DOHH2 (cell line): Measurements from ENCODE around the gene FTO.

Experiments used
- H3F3A ChIP-seq: fragments of 200-600 bp; sonication (generic), shearing (Covaris generic); 2 replicates; pipeline ENCODE4 v1.6.0; 2016; ENCODE audit warnings: antibody characterized with exemption, mild to moderate bottlenecking; ENCODE audit not compliant: control insufficient read depth, insufficient read depth
- H3K27ac ChIP-seq: fragments of 200-600 bp; sonication (generic); 2 replicates; pipeline ENCODE4 v1.5.1; 2014; ENCODE audit warnings: low read depth, mild to moderate bottlenecking, low read length, moderate library complexity
- H3K27me3 ChIP-seq: fragments of 200-600 bp; sonication (generic); 2 replicates; pipeline ENCODE4 v1.6.1; 2014; ENCODE audit warnings: mild to moderate bottlenecking, low read length, mixed read lengths; ENCODE audit not compliant: control insufficient read depth
- H3K36me3 ChIP-seq: fragments of 200-600 bp; sonication (generic); 2 replicates; pipeline ENCODE4 v1.6.1; 2014; ENCODE audit warnings: mild to moderate bottlenecking, low read length, moderate library complexity, mixed read lengths; ENCODE audit not compliant: control insufficient read depth
- H3K4me1 ChIP-seq: fragments of 200-600 bp; sonication (generic); 2 replicates; pipeline ENCODE4 v1.6.1; 2014; ENCODE audit warnings: mild to moderate bottlenecking, low read length, mixed read lengths; ENCODE audit not compliant: control insufficient read depth
- H3K4me2 ChIP-seq: fragments of 200-600 bp; sonication (generic); 2 replicates; pipeline ENCODE4 v1.6.0; 2014; ENCODE audit warnings: mild to moderate bottlenecking, low read length, moderate library complexity
- H3K4me3 ChIP-seq: fragments of 200-600 bp; sonication (generic); 2 replicates; pipeline ENCODE4 v1.5.1; 2014; ENCODE audit warnings: mild to moderate bottlenecking, low read length, mixed read lengths
- H3K79me2 ChIP-seq: fragments of 200-600 bp; sonication (generic); 2 replicates; pipeline ENCODE4 v1.6.1; 2014; ENCODE audit warnings: mild to moderate bottlenecking, low read length, mixed read lengths; ENCODE audit not compliant: control insufficient read depth
- H3K9me2 ChIP-seq: fragments of 200-600 bp; sonication (generic); replicated peaks from 2 replicates; pipeline ENCODE4 v1.6.1; 2014; ENCODE audit warnings: mild to moderate bottlenecking, low read length, mixed read lengths; ENCODE audit not compliant: control insufficient read depth
- H3K9me3 ChIP-seq: fragments of 200-600 bp; sonication (generic); 2 replicates; pipeline ENCODE4 v1.6.1; 2014; ENCODE audit warnings: antibody characterized with exemption, low read length, mixed read lengths; ENCODE audit not compliant: control insufficient read depth, insufficient read depth
- H4K20me1 ChIP-seq: fragments of 200-600 bp; sonication (generic); 2 replicates; pipeline ENCODE4 v1.6.0; 2014; ENCODE audit warnings: low read depth, mild to moderate bottlenecking, antibody characterized with exemption, low read length, moderate library complexity; ENCODE audit not compliant: control insufficient read depth, insufficient read depth
- EZH2phosphoT487 ChIP-seq: fragments of 200-600 bp; sonication (generic); IDR thresholded peaks from 2 replicates; pipeline ENCODE4 v1.6.1; 2017; ENCODE audit warnings: borderline replicate concordance, mild to moderate bottlenecking, antibody characterized with exemption, low read length, moderate library complexity, mixed read lengths
- TF ChIP-seq, protein P1 (sequence below): fragments of 200-600 bp; sonication (generic); IDR thresholded peaks from one replicate; pipeline ENCODE4 v1.5.1; 2014; ENCODE audit warnings: antibody characterized with exemption, mild to moderate bottlenecking, low read depth, low read length; ENCODE audit not compliant: poor library complexity, severe bottlenecking

The FTO gene

GRCh38 chr16:53837426-53837825 is 133.5 kb downstream of the FTO start:
- H3F3A ChIP-seq: peaks cover 3% of the 10 kb centered on the region; the same call in 1 of the 2 replicates
- H3K9me3 ChIP-seq: no peaks in the 10 kb centered on the region
- no peaks in the 10 kb centered on the region for H4K20me1 ChIP-seq
- no peak overlapping the region for H3K4me2 ChIP-seq
- H3K36me3 ChIP-seq: no peaks in the 10 kb centered on the region
- no peak overlapping the region for H3K4me3 ChIP-seq
- no peaks in the 10 kb centered on the region for H3K9me2 ChIP-seq
- H3K4me1 ChIP-seq: peaks cover 35% of the 10 kb centered on the region
- H3K27me3 ChIP-seq: no peaks in the 10 kb centered on the region
- TF ChIP-seq, protein P1, sequence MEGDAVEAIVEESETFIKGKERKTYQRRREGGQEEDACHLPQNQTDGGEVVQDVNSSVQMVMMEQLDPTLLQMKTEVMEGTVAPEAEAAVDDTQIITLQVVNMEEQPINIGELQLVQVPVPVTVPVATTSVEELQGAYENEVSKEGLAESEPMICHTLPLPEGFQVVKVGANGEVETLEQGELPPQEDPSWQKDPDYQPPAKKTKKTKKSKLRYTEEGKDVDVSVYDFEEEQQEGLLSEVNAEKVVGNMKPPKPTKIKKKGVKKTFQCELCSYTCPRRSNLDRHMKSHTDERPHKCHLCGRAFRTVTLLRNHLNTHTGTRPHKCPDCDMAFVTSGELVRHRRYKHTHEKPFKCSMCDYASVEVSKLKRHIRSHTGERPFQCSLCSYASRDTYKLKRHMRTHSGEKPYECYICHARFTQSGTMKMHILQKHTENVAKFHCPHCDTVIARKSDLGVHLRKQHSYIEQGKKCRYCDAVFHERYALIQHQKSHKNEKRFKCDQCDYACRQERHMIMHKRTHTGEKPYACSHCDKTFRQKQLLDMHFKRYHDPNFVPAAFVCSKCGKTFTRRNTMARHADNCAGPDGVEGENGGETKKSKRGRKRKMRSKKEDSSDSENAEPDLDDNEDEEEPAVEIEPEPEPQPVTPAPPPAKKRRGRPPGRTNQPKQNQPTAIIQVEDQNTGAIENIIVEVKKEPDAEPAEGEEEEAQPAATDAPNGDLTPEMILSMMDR: no peak
- no peak for TF ChIP-seq EZH2phosphoT487
- H3K79me2 ChIP-seq: no peaks in the 10 kb centered on the region
- no peak overlapping the region for H3K27ac ChIP-seq

DNA sequence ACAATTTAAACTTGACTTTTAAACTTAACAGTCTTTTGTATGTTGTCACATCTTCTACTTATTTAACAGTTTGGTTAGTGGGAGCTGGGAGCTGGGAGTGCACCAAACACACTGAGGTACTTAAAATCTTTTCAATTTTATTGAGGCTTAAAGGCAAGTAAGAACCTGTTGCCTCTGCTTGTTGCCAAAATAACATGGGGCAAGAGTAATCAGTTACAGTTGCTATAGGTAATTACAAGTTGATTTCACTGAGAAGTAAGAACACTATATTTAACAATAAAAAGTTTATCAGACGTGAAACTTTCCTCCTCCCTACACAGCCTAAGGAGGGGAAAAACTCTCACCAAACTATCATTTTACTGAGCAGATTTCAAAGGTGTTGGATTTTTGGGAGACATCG is 135.2 kb downstream of the FTO start:
- Histone ChIP-seq H3K79me2 (no peaks in the 10 kb centered on the region), H3K36me3 (no peaks in the 10 kb centered on the region), H3F3A (peaks cover 3% of the 10 kb centered on the region; the same call in 1 of the 2 replicates), H3K27me3 (no peaks in the 10 kb centered on the region), H3K9me2 (no peaks in the 10 kb centered on the region), H3K9me3 (no peaks in the 10 kb centered on the region), H3K4me1 (peaks cover 35% of the 10 kb centered on the region), H3K4me2 (no peak overlapping the region; the same call in 1 of the 2 replicates), H3K27ac (no peak overlapping the region), H3K4me3 (no peak overlapping the region), H4K20me1 (no peaks in the 10 kb centered on the region)
- no peak for TF ChIP-seq EZH2phosphoT487
- TF ChIP-seq, protein P1: no peak

- Histone ChIP-seq H3K27me3 (no peaks in the 10 kb centered on the region), H3K4me3 (peak overlapping the region; percentile 7; the same call in 1 of the 2 replicates), H3F3A (peaks cover 3% of the 10 kb centered on the region; the same call in 1 of the 2 replicates), H3K9me3 (no peaks in the 10 kb centered on the region), H4K20me1 (no peaks in the 10 kb centered on the region), H3K27ac (peak overlapping the region; percentile 32), H3K36me3 (no peaks in the 10 kb centered on the region), H3K4me2 (peak overlapping the region; percentile 31), H3K79me2 (no peaks in the 10 kb centered on the region), H3K9me2 (no peaks in the 10 kb centered on the region), H3K4me1 (peaks cover 35% of the 10 kb centered on the region)
- TF ChIP-seq, protein P1: no peak
- no peak for TF ChIP-seq EZH2phosphoT487
Observed at GRCh38 chr16:53840456-53840855, 136.5 kb downstream of the FTO start.

DNA sequence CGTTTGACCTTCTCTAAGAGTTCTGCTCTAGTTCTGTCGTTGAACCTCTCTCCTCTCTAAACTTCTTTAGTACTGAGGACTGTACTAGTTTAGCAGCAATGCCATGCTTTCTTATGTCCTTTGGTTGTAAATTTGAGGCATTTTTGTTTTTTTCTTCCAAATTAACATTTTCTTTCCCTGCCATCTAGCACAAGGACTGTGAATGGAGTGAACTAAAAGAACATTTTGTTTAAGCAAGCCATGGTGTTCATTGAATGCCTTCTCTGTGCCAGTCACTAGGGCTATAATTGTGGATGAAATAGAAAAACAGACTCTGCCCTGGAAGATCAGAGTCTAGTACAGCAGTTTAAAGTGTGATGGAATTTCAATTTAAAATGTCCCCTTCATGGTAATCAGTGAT is 137.9 kb downstream of the FTO start:
- H3K27ac ChIP-seq: no peak overlapping the region
- H4K20me1 ChIP-seq: no peaks in the 10 kb centered on the region
- H3K4me3 ChIP-seq: no peak overlapping the region
- H3K9me2 ChIP-seq: no peaks in the 10 kb centered on the region
- no peaks in the 10 kb centered on the region for H3K36me3 ChIP-seq
- no peak for TF ChIP-seq EZH2phosphoT487
- TF ChIP-seq, protein P1: no peak
- no peaks in the 10 kb centered on the region for H3K9me3 ChIP-seq
- no peaks in the 10 kb centered on the region for H3K27me3 ChIP-seq
- H3F3A ChIP-seq: peaks cover 3% of the 10 kb centered on the region; the same call in 1 of the 2 replicates
- peaks cover 35% of the 10 kb centered on the region for H3K4me1 ChIP-seq
- H3K79me2 ChIP-seq: no peaks in the 10 kb centered on the region
- H3K4me2 ChIP-seq: no peak overlapping the region
